T-helper 9 cell (primary cell): ENCODE results near the gene CST3.

Source experiments
- DNase-seq: peaks from one replicate; pipeline ENCODE4 v3.0.0-alpha.2; 2020

Gene CST3

GRCh38 chr20:23595941-23596340 is 41.8 kb downstream of the CST3 start:
- DNase-seq: no peak

- DNase-seq: no peak
Measured at GRCh38 chr20:23588434-23589403, 49.0 kb downstream of the CST3 start.

- DNase-seq: no peak
Measured at GRCh38 chr20:23587631-23588030, 50.1 kb downstream of the CST3 start.

GRCh38 chr20:23586735-23587525 is 50.8 kb downstream of the CST3 start:
- DNase-seq: no peak

- DNase-seq: no peak
Measured at GRCh38 chr20:23585808-23586734, 51.7 kb downstream of the CST3 start.

- no peak for DNase-seq
Measured at GRCh38 chr20:23585449-23585807, 52.3 kb downstream of the CST3 start.

- DNase-seq: no peak
Measured at GRCh38 chr20:23584434-23585199, 53.1 kb downstream of the CST3 start.
